Measurements from ENCODE around the gene LHCGR.

DNA sequence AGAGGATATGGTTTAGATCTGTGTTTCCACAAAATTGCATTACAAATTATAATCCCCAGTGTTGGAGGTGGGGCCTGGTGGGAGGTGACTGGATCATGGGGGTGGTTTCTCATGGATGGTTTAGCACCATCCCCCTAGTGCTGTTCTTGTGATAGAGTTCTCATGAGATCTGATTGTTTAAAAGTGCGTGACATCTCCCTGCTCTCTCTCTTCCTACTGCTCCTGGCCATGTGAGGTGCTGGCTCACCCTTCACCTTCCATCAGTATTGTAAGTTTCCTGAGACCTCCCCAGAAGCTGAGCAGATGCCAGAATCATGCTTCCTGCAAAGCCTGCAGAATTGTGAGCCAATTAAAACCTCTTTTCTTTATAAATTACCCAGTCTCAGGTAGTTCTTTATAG, 33.1 kb downstream of the LHCGR start:
- TF ChIP-seq, protein P1, sequence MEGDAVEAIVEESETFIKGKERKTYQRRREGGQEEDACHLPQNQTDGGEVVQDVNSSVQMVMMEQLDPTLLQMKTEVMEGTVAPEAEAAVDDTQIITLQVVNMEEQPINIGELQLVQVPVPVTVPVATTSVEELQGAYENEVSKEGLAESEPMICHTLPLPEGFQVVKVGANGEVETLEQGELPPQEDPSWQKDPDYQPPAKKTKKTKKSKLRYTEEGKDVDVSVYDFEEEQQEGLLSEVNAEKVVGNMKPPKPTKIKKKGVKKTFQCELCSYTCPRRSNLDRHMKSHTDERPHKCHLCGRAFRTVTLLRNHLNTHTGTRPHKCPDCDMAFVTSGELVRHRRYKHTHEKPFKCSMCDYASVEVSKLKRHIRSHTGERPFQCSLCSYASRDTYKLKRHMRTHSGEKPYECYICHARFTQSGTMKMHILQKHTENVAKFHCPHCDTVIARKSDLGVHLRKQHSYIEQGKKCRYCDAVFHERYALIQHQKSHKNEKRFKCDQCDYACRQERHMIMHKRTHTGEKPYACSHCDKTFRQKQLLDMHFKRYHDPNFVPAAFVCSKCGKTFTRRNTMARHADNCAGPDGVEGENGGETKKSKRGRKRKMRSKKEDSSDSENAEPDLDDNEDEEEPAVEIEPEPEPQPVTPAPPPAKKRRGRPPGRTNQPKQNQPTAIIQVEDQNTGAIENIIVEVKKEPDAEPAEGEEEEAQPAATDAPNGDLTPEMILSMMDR (IDR thresholded peaks at IDR 0.05; ENCODE audit: poor library complexity), result no peak
- no peak for TF ChIP-seq EZH2 (IDR thresholded peaks at IDR 0.05; ENCODE audit: borderline replicate concordance)

Data from hepatocyte (in vitro differentiated cells).